OCI-LY1 (cell line): ENCODE measurements around the gene CBFA2T3.
A peak's percentile ranks its signal among the peaks of the same experiment; 100 is the strongest.

Experiments
- H2AFZ ChIP-seq: fragments of 200-600 bp; sonication (generic), shearing (Covaris generic); 2 replicates; pipeline ENCODE4 v1.6.0; 2014; ENCODE audit warnings: antibody characterized with exemption, mild to moderate bottlenecking, low read length
- H3F3A ChIP-seq: fragments of 200-600 bp; sonication (generic), shearing (Covaris generic); 2 replicates; pipeline ENCODE4 v1.6.0; 2014; ENCODE audit warnings: mild to moderate bottlenecking, antibody characterized with exemption, low read length, moderate library complexity; ENCODE audit not compliant: insufficient read depth
- H3K27ac ChIP-seq: fragments of 200-600 bp; sonication (generic); 2 replicates; pipeline ENCODE4 v1.5.1; 2014; ENCODE audit warnings: low read length, mixed run types, mild to moderate bottlenecking, low read depth; ENCODE audit not compliant: poor library complexity, severe bottlenecking
- H3K27me3 ChIP-seq: fragments of 200-600 bp; sonication (generic); 2 replicates; pipeline ENCODE4 v1.6.0; 2014; ENCODE audit warnings: antibody characterized with exemption, mild to moderate bottlenecking, low read length, moderate library complexity; ENCODE audit not compliant: insufficient read depth
- H3K36me3 ChIP-seq: fragments of 200-600 bp; sonication (generic); 2 replicates; pipeline ENCODE4 v1.6.1; 2014; ENCODE audit warnings: mild to moderate bottlenecking, antibody characterized with exemption, low read length, moderate library complexity, mixed read lengths; ENCODE audit not compliant: insufficient read depth
- H3K4me1 ChIP-seq: fragments of 200-600 bp; sonication (generic); 2 replicates; pipeline ENCODE4 v1.5.1; 2014; ENCODE audit warnings: mild to moderate bottlenecking, low read length, moderate library complexity; ENCODE audit not compliant: insufficient read depth, severe bottlenecking
- H3K4me2 ChIP-seq: fragments of 200-600 bp; sonication (generic), shearing (Covaris generic); 2 replicates; pipeline ENCODE4 v1.6.1; 2014; ENCODE audit warnings: low read length
- H3K4me3 ChIP-seq: fragments of 200-600 bp; sonication (generic); 2 replicates; pipeline ENCODE4 v1.5.1; 2014; ENCODE audit warnings: low read length, low read depth, mild to moderate bottlenecking, mixed read lengths; ENCODE audit not compliant: poor library complexity, severe bottlenecking
- H3K79me2 ChIP-seq: fragments of 200-600 bp; shearing (Covaris generic); 2 replicates; pipeline ENCODE4 v1.6.1; 2016; ENCODE audit warnings: mixed run types, low read length, mixed read lengths; ENCODE audit not compliant: insufficient read depth
- H3K9ac ChIP-seq: fragments of 200-600 bp; sonication (generic), shearing (Covaris generic); 2 replicates; pipeline ENCODE4 v1.6.1; 2014; ENCODE audit warnings: mild to moderate bottlenecking, low read length, mixed read lengths
- H3K9me2 ChIP-seq: fragments of 200-600 bp; sonication (generic), shearing (Covaris generic); 2 replicates; pipeline ENCODE4 v1.6.1; 2014; ENCODE audit warnings: low read depth, mild to moderate bottlenecking, low read length, mixed read lengths
- H3K9me3 ChIP-seq: fragments of 200-600 bp; shearing (Covaris generic); 2 replicates; pipeline ENCODE4 v1.6.1; 2014; ENCODE audit warnings: low read length, mixed read lengths
- H4K20me1 ChIP-seq: fragments of 200-600 bp; sonication (generic), shearing (Covaris generic); 2 replicates; pipeline ENCODE4 v1.6.0; 2016; ENCODE audit warnings: mild to moderate bottlenecking, low read length; ENCODE audit not compliant: insufficient read depth
- EZH2 ChIP-seq: fragments of 200-600 bp; sonication (generic), shearing (Covaris generic); IDR thresholded peaks from 2 replicates; pipeline ENCODE4 v1.8.0; 2017; ENCODE audit warnings: borderline replicate concordance, mixed run types, mild to moderate bottlenecking, antibody characterized with exemption, low read length, moderate library complexity, mixed read lengths
- TF ChIP-seq, protein P1 (sequence below): fragments of 200-600 bp; sonication (generic), shearing (Covaris generic); IDR thresholded peaks from 2 replicates; pipeline ENCODE4 v1.5.1; 2017; ENCODE audit warnings: mild to moderate bottlenecking, antibody characterized with exemption, low read length, moderate library complexity, mixed read lengths

The CBFA2T3 gene

DNA sequence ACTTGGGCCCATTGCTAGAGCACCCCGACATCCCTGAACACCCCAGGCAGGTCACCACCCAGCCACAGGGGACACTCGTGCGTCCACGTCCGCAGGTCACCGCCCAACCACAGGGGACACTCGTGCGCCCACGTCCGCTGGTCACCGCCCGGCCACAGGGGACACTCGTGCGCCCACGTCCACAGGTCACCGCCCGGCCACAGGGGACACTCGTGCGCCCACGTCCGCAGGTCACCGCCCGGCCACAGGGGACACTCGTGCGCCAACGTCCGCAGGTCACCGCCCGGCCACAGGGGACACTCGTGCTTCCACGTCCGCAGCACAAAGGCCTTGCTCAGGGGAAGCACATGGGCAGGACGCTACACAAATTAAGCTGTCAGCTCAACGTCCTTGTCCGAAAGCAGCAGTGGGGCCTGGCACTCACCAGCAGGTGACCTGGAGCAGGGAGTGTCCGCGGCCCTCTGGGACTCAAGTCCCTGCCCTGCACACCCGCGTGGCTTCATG lies 137.9 kb downstream of the CBFA2T3 start:
- H3K36me3 ChIP-seq, result no peaks in the 10 kb centered on the region
- H3K9me2 ChIP-seq, result no peaks in the 10 kb centered on the region
- H2AFZ ChIP-seq, result no peak overlapping the region
- no peak overlapping the region for H3K4me3 ChIP-seq
- no peaks in the 10 kb centered on the region for H4K20me1 ChIP-seq
- no peak overlapping the region for H3K9ac ChIP-seq
- TF ChIP-seq, protein P1, sequence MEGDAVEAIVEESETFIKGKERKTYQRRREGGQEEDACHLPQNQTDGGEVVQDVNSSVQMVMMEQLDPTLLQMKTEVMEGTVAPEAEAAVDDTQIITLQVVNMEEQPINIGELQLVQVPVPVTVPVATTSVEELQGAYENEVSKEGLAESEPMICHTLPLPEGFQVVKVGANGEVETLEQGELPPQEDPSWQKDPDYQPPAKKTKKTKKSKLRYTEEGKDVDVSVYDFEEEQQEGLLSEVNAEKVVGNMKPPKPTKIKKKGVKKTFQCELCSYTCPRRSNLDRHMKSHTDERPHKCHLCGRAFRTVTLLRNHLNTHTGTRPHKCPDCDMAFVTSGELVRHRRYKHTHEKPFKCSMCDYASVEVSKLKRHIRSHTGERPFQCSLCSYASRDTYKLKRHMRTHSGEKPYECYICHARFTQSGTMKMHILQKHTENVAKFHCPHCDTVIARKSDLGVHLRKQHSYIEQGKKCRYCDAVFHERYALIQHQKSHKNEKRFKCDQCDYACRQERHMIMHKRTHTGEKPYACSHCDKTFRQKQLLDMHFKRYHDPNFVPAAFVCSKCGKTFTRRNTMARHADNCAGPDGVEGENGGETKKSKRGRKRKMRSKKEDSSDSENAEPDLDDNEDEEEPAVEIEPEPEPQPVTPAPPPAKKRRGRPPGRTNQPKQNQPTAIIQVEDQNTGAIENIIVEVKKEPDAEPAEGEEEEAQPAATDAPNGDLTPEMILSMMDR, result peak; percentile 17; the same call in 1 of the 2 replicates
- TF ChIP-seq EZH2, result no peak
- no peak overlapping the region for H3K27ac ChIP-seq
- no peaks in the 10 kb centered on the region for H3K27me3 ChIP-seq
- H3K79me2 ChIP-seq, result no peaks in the 10 kb centered on the region
- H3K9me3 ChIP-seq, result no peaks in the 10 kb centered on the region
- H3K4me1 ChIP-seq, result no peaks in the 10 kb centered on the region
- no peaks in the 10 kb centered on the region for H3F3A ChIP-seq
- no peak overlapping the region for H3K4me2 ChIP-seq

DNA sequence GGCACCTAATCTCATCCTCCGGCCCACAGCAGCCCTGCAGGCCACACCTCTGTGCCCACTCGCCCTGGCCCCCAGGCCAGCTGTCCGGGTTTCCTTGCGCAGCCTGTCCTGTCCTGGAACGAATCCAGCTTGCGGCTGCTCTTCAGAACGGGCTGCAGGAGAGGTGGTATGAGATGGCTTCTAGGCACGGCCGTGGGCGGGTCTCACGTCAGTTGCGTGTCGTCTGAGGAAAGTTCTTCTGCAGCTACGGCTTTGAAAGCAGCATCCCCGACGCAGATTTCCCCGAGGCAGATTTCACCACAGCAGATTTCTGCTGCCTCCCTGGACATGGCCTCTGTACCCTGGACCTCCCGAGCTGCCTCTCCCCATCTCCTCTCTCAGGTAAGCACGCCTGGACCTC lies 138.4 kb downstream of the CBFA2T3 start:
- no peaks in the 10 kb centered on the region for H4K20me1 ChIP-seq
- no peak overlapping the region for H3K4me2 ChIP-seq
- no peaks in the 10 kb centered on the region for H3K36me3 ChIP-seq
- H3K9ac ChIP-seq, result no peak overlapping the region
- no peaks in the 10 kb centered on the region for H3F3A ChIP-seq
- no peak overlapping the region for H3K4me3 ChIP-seq
- TF ChIP-seq, protein P1, result no peak
- TF ChIP-seq EZH2, result no peak
- no peaks in the 10 kb centered on the region for H3K27me3 ChIP-seq
- no peaks in the 10 kb centered on the region for H3K79me2 ChIP-seq
- H3K9me2 ChIP-seq, result no peaks in the 10 kb centered on the region
- H3K4me1 ChIP-seq, result no peaks in the 10 kb centered on the region
- H3K27ac ChIP-seq, result no peak overlapping the region
- no peak overlapping the region for H2AFZ ChIP-seq
- no peaks in the 10 kb centered on the region for H3K9me3 ChIP-seq

DNA sequence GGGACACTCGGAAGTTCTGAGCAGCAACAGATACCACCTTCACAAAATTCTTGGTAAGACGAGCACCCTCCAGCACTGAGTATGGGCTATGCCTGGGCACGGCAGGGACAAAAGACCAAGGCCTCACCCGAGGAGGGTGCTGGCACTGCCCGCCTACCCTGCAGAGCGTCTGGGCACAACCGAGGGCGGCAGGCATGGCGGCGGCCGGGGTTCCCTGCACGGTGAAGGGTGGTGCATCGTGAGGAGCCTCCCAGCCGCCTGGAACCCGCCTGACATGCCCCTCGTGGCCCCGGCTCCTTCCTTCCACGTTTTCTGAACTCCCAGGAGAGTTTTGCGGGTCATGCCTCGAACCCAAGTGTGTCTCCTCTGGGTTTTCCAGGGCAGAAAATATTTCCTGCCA lies 139.2 kb downstream of the CBFA2T3 start:
- Histone ChIP-seq H3K9ac (no peak overlapping the region), H3K79me2 (no peaks in the 10 kb centered on the region), H4K20me1 (no peaks in the 10 kb centered on the region), H3K4me2 (no peak overlapping the region), H2AFZ (no peak overlapping the region), H3K36me3 (no peaks in the 10 kb centered on the region), H3K9me3 (no peaks in the 10 kb centered on the region), H3K27me3 (no peaks in the 10 kb centered on the region), H3K4me1 (no peaks in the 10 kb centered on the region), H3K4me3 (no peak overlapping the region), H3F3A (no peaks in the 10 kb centered on the region), H3K27ac (no peak overlapping the region), H3K9me2 (no peaks in the 10 kb centered on the region)
- TF ChIP-seq EZH2, result no peak
- TF ChIP-seq, protein P1, result no peak
